HG03175 (cell line): Measurements from ENCODE around the gene MISP3.

ENCODE experiments used
- ATAC-seq: cut with Tn5 transposase; IDR thresholded peaks from one replicate; pipeline ENCODE4 v1.9.1; 2021; ENCODE audit warnings: mild to moderate bottlenecking, moderate library complexity; ENCODE audit not compliant: unreplicated experiment

The MISP3 gene

GRCh38 chr19:14101003-14101545 is 28.5 kb downstream of the MISP3 start:
- no peak for ATAC-seq

- no peak for ATAC-seq
Measured at GRCh38 chr19:14102102-14102696, 29.6 kb downstream of the MISP3 start.

- ATAC-seq: no peak
Measured at GRCh38 chr19:14102756-14103155, 30.2 kb downstream of the MISP3 start.

- ATAC-seq: no peak
Measured at GRCh38 chr19:14103310-14103709, 30.7 kb downstream of the MISP3 start.

GRCh38 chr19:14105680-14106079 is 33.1 kb downstream of the MISP3 start:
- ATAC-seq: no peak

- ATAC-seq: no peak
Measured at GRCh38 chr19:14106840-14107239, 34.3 kb downstream of the MISP3 start.

- no peak for ATAC-seq
Measured at GRCh38 chr19:14107581-14108461, 35.2 kb downstream of the MISP3 start.

GRCh38 chr19:14110650-14111049 is 38.1 kb downstream of the MISP3 start:
- no peak for ATAC-seq

- no peak for ATAC-seq
Measured at GRCh38 chr19:14111486-14111885, 38.9 kb downstream of the MISP3 start.

GRCh38 chr19:14112051-14112808 is 39.6 kb downstream of the MISP3 start:
- ATAC-seq: no peak

GRCh38 chr19:14112809-14113385 is 40.3 kb downstream of the MISP3 start:
- ATAC-seq: no peak

- ATAC-seq: no peak
Measured at GRCh38 chr19:14113762-14114414, 41.3 kb downstream of the MISP3 start.

GRCh38 chr19:14114439-14114838 is 41.9 kb downstream of the MISP3 start:
- no peak for ATAC-seq

GRCh38 chr19:14114854-14115253 is 42.3 kb downstream of the MISP3 start:
- ATAC-seq: no peak

- ATAC-seq: no peak
Measured at GRCh38 chr19:14115756-14116155, 43.2 kb downstream of the MISP3 start.

GRCh38 chr19:14116525-14116917 is 43.9 kb downstream of the MISP3 start:
- ATAC-seq: no peak

- peak; percentile 8 for ATAC-seq
Measured at GRCh38 chr19:14116918-14117578, 44.5 kb downstream of the MISP3 start.

GRCh38 chr19:14117668-14118164 is 45.1 kb downstream of the MISP3 start, which contains the start of gene PRKACA:
Gene PRKACA (minus strand): TSS chr19:14117762. CDS start chr19:14117547, 215 bp downstream.
- ATAC-seq: peak; percentile 89

GRCh38 chr19:14118165-14119051 is 45.8 kb downstream of the MISP3 start:
- ATAC-seq: peak; percentile 27
